ENCODE measurements around the gene IL20RA. TPM values are rescaled to one million over a fixed set of nuclear protein-coding genes. Genes with fewer than 3 reads are reported as not detected.
A peak's percentile ranks its signal among the peaks of the same experiment; 100 is the strongest.
"Not testable (repeated sequence)": the region's sequence is repeated elsewhere in the genome, so short reads cannot be mapped to it uniquely, and the experiment has no call there.

IL20RA gene
- total RNA-seq, 3 donors from 2014 or later: 3.2 to 12.2 (median 11.6) TPM

DNA sequence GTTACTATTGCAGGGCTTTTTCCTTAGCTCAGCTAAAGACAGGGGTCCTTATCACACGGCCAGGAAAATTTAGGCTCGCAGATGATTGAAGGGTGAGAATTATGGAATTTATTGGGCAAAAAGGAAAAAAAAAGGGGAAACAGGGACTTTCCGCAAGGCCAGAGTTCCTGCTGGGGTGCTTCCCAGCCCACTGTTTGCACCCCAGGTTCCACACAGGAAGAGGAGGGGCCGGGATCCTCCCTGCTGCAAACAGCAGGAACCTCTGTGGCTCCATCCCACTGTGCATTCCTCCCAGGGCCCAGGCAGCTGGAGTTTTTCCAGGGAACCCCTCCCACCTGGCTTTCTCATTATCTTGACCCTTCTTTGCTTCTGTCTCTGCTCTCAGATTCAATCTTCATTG lies 35.9 kb upstream of the IL20RA start:
- H3K4me1 ChIP-seq (ENCODE audit: low read depth): no peaks in the 10 kb centered on the region
- intact Hi-C loops (cut with DNase I, micrococcal nuclease): no loop called here
- ATAC-seq: no peak
- TF ChIP-seq, protein P1, sequence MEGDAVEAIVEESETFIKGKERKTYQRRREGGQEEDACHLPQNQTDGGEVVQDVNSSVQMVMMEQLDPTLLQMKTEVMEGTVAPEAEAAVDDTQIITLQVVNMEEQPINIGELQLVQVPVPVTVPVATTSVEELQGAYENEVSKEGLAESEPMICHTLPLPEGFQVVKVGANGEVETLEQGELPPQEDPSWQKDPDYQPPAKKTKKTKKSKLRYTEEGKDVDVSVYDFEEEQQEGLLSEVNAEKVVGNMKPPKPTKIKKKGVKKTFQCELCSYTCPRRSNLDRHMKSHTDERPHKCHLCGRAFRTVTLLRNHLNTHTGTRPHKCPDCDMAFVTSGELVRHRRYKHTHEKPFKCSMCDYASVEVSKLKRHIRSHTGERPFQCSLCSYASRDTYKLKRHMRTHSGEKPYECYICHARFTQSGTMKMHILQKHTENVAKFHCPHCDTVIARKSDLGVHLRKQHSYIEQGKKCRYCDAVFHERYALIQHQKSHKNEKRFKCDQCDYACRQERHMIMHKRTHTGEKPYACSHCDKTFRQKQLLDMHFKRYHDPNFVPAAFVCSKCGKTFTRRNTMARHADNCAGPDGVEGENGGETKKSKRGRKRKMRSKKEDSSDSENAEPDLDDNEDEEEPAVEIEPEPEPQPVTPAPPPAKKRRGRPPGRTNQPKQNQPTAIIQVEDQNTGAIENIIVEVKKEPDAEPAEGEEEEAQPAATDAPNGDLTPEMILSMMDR (IDR thresholded peaks at IDR 0.05): no peak
- no peaks in the 10 kb centered on the region for H3K36me3 ChIP-seq (ENCODE audit: low read depth)
- no peaks in the 10 kb centered on the region for H3K9me3 ChIP-seq
- H3K4me3 ChIP-seq: no peak overlapping the region
- DNase-seq: no peak

DNA sequence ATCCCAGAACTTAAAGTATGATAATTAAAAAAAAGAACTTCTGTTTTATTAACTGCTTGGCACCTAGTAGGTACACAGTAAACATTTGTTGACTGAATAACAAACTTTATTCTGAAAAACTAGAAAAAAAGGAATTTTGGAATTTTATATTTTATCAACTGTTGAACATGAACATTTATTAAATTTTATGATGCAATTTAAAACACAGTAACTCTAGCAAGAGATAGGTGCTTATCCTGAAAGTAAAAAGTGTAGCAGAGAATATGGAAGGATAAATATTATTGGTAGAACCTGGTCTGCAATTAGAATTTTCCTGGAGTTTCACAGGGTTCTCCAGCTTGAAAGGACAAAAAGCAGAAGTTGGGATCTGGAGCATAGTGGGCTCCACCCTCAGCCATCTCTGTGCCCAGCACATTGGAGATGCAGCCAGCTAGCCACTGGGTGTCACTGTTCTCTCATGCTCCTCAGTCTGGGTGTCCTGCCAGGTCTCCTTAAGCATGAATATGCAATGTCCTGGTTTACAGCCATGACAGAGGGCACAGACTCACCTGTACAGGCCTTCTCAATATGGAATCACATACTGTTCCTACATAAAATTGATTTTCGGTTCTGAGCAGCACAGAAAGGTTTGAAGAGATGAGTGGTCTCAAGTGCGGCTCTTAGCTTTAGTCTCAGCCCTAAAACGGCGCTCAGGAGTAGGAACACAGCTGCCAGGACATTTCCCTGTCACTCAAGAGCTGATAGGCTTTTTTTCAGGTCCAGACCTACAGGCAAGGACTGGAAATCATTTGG lies 31.7 kb upstream of the IL20RA start:
- TF ChIP-seq, protein P1 (IDR thresholded peaks at IDR 0.05): peak; percentile 59
- intact Hi-C loops (cut with DNase I, micrococcal nuclease): no loop called here
- Histone ChIP-seq H3K9me3 (no peaks in the 10 kb centered on the region), H3K4me3 (no peak overlapping the region), H3K36me3 (ENCODE audit: low read depth) (no peaks in the 10 kb centered on the region), H3K4me1 (ENCODE audit: low read depth) (no peaks in the 10 kb centered on the region)
- DNase-seq: peak in 2 of 3 donors; percentile 80 to 88
- ATAC-seq: peak; percentile 100

DNA sequence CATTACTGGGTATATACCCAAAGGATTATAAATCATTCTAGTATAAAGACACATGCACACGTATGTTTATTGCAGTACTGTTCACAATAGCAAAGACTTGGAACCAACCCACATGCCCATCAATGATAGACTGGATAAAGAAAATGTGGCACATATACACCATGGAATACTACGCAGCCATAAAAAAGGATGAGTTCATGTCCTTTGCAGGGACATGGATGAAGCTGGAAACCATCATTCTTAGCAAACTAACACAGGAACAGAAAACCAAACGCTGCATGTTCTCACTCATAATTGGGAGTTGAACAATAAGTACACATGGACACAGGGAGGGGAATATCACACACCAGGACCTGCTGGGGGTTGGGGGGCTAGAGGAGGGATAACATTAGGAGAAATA lies 31.0 kb upstream of the IL20RA start:
- H3K4me3 ChIP-seq; H3K4me1 ChIP-seq (ENCODE audit: low read depth); H3K9me3 ChIP-seq; DNase-seq; ATAC-seq; intact Hi-C loops (cut with DNase I, micrococcal nuclease); H3K36me3 ChIP-seq (ENCODE audit: low read depth): not testable (repeated sequence)

DNA sequence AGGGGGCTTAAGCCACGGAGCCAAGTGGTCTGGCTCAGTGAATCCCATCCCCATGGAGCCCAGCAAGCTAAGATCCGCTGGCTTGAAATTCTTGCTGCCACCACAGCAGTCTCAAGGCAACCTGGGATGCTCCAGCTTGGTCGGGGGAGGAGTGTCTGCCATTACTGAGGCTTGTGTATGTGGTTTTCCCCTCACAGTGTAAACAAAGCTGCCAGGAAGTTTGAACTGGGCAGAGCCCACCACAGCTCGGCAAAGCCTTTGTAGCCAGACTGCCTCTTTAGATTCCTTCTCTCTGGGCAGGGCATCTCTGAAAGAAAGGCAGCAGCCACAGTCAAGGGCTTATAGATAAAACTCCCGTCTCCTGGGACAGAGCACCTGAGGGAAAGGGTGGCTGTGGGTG lies 25.5 kb upstream of the IL20RA start:
- no peaks in the 10 kb centered on the region for H3K36me3 ChIP-seq (ENCODE audit: low read depth)
- H3K4me1 ChIP-seq (ENCODE audit: low read depth): no peaks in the 10 kb centered on the region
- intact Hi-C loops (cut with DNase I, micrococcal nuclease): no loop called here

DNA sequence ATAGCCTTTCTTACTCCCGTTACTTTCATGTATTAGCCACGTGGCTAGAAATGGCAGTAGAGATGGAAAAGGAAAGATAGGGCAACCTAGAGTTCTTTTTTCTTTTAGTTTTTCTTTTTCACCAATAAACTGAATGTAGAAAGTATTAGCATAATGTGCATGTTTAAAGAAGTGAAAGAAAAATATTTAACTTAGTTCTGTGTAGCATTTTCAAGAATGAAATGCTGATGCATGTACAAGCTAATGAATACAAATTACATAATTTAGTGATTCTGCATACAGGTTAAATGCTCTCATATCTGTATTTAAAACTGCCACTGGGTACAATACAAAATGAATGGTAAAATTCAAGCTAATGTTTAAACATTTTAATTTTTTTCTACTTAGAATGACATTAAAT lies 22.6 kb upstream of the IL20RA start:
- H3K36me3 ChIP-seq (ENCODE audit: low read depth): no peaks in the 10 kb centered on the region
- DNase-seq: no peak
- intact Hi-C loops (cut with DNase I, micrococcal nuclease): no loop called here
- H3K4me3 ChIP-seq: no peak overlapping the region
- no peaks in the 10 kb centered on the region for H3K4me1 ChIP-seq (ENCODE audit: low read depth)
- TF ChIP-seq, protein P1 (IDR thresholded peaks at IDR 0.05): no peak
- ATAC-seq: no peak
- no peaks in the 10 kb centered on the region for H3K9me3 ChIP-seq

More for the DNA sequence above, 25.5 kb upstream of the IL20RA start:
- TF ChIP-seq, protein P1 (IDR thresholded peaks at IDR 0.05): no peak
- ATAC-seq (no peak), DNase-seq (no peak)
- Histone ChIP-seq H3K4me3 (no peak overlapping the region), H3K9me3 (no peaks in the 10 kb centered on the region)

DNA sequence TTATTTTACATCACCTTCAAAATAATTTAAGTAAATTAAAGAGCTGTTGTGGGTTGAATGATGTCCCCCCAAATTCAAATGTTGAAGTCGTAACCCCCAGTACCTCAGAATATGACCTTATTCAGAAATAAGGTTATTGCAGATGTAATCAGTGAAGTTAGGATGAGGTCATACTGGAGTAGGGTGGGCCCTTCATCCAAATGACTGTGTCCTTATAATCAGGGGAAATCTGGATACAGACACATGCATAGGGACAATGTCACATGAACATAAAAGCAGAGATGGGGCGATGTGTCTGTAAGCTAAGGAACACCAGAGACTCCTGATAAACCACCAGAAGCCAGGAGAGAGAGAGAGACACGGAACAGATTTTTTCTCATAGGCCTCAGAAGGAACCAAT lies 13.3 kb upstream of the IL20RA start:
- TF ChIP-seq, protein P1 (IDR thresholded peaks at IDR 0.05): no peak
- Histone ChIP-seq H3K36me3 (ENCODE audit: low read depth) (no peaks in the 10 kb centered on the region), H3K4me3 (no peak overlapping the region), H3K9me3 (no peaks in the 10 kb centered on the region), H3K4me1 (ENCODE audit: low read depth) (no peaks in the 10 kb centered on the region)
- ATAC-seq: no peak
- DNase-seq: no peak
- intact Hi-C loops (cut with DNase I, micrococcal nuclease): no loop called here
